ENCODE data around the gene DCPS.
"Not testable (repeated sequence)": the region's sequence is repeated elsewhere in the genome, so short reads cannot be mapped to it uniquely, and the experiment has no call there.

DCPS gene

DNA sequence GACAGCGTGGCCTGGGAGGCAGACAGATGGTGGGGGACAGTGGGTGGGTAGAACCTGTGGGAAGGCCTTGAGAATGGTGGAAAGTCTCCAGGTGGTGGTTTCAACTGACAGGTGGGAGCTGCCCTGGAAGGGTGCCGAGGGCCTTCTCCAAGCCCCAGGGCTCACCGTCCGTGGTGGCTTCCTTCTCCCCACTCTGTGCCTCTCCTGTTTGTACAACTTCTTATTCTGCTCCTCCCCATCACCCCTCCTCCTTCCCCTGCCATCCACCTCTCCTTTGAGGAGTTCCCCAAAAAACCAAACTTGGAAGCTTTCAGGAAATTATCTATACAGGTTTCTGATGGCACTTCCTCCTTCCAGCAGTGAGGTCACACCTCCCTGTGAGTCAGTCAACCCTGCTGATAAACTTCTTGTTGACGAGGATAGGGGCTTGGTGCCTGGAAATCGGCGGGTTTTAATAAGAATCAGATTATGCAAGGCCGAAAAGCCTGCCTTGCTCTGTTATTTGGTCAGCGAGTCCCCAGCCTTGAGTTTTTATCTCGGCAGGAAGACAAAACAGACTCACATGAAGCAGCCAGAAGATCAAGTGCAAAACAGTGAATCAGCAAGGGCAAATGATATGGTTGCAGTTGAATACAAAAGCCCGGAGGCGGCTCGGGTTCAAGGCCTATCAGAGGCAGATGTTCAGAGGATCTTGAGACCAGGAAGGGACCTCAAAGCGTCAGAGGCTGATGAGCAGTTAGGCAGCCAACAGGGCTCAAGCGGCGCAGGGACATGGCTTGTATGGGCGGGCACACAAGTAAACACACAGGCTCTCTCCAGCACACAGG lies 42.1 kb downstream of the DCPS start:
- DNase-seq, result no peak

DNA sequence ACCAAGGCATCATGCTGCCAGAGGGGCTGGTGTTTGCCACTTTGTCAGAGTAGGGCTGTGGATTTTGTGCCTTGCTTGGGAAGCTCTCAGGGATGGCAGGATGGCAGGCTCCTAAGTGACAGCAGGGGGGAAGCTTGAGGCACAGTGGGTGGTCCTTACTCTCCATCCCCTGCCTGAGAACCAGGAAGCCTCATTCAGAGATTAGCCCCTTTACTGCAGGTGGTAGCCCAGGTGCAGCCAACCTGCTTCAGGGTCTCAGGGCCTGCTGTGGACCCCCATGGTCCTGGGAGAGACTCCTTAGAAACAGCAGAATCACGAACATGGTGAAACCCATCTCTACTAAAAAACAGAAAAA lies 42.7 kb downstream of the DCPS start:
- DNase-seq, result no peak

DNA sequence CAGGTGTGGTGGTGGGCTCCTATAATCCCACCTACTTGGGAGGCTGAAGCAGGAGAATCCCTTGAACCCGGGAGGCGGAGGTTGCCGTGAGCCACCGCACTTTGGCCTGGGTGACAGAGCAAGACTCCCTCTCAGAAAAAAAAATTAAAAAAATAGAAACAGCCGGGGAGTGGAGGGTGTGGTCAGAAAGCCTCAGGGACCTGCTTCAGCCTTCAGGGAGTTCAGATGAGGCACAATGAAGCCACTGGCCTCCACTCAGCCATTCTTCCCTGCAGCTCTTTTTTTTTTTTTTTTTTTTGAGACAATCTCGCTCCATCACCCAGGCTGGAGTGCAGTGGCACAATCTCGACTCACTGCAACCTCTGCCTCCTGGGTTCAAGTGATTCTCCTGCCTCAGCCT lies 43.1 kb downstream of the DCPS start:
- not testable (repeated sequence) for DNase-seq

DNA sequence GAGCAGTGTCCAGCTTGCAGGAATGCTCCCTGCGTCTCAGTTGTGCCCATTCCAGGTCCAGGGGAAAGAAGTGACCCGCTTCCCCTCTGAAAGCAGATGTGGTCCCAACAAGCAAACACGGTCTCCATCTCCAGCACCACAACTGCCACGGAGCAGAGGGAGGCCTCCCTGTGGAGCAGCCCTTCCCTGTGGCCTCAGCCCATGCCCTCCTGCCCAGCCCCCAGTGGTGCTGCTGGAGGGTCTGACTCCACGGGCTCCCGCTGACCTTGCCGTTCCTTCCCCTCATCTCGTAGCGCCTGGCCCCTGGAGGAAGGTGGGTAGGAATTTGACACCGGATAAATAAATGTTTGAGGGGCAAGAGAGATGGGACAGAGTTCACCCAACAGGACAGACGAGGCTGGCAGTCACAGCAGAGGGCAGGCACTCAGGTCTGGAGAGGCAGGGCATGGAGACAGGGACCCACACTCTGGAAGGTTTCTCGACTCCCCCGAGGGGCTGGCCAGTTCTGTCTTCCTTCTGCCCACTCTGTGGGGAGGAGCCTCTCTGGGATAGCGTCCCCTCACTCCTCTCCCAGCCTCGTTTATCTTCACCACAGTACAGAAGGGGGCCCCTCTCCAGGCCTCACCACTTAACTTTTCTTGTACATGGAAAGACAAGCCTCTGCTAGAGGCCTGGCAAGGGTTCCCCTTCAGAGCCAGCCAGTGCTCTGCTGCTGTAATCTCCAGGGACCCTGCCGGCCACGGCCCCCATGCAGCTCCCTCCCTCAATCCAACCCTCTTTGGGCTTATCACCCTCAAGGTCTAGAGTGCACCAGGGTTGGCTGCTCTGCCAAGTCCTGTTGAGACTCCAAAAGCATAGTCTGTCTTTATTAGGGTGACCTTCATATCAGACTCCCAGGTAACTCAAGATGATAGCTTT lies 44.1 kb downstream of the DCPS start:
- no peak for DNase-seq

DNA sequence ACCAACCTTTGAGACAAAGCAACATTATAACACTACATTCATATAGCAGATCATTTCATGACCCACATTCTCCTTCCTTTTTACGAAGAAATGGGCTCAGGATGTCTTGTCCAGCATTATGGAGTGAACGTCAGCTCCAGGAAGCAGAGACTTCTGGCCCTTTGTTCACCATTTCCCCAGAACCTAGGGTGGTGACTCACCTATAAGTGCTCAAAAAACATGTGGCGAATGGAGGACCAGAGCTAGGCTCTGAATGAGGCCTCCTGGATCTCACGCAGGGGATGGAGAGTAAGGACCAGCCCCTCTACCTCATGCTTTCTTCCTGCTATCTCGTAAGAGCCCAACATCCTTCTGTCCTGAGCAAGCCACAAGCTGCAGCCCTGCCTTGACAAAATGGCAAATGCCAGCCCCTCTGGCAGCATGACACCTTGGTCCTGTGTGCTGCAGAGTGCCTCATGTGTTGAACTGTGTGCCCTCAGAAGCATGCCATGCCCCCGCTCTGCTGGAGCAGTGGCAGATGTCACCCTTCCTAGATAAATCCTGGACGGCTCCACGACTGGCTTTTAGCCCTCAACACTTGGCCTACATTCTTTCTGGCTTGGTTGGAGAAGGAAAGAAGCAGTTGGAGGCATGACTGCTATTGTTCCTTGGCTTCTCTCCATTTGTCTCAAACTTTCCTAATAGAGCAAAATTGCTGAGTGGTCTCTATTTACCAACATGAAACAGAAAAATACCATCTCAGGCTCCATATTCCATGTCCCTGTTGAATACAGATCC lies 45.1 kb downstream of the DCPS start:
- DNase-seq, result no peak

DNA sequence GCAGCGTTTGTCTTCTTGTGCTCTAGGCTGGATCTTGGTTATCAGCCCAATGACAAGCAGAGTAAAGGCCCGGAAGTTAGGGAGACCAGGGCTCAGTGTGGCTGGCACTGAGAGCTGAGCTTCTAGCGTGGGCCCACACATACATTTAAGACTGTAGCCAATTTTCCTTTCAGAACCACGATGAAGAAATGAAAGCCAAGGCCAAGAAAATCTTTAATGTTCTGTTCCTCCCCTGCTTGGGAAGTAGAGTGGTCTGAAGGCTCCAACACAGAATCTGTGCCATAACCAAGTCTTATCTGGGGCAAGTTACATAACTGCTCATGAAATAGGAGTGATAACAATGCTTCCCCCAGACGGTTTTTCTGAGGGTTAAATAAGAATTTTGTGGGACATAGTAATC lies 47.0 kb downstream of the DCPS start:
- no peak for DNase-seq

DNA sequence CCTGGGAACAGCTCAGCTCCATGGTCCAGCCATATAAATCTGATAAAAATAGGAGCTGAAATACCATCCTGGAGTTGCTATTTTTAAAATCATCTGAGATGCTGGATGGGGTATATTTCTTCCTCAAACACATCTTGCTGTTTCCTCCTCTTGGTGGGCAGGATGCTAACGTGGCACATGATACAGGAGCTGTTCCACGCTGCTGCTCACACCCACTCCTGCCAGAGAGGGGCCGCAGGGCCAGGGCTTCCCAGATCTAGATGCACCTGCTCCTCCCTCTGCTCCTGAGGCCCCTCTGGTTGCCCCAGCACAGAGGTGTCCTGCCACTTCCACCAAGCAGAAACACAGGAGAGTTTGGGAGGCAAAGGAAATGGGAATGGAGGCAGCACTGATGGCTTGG lies 48.3 kb downstream of the DCPS start:
- no peak for DNase-seq

DNA sequence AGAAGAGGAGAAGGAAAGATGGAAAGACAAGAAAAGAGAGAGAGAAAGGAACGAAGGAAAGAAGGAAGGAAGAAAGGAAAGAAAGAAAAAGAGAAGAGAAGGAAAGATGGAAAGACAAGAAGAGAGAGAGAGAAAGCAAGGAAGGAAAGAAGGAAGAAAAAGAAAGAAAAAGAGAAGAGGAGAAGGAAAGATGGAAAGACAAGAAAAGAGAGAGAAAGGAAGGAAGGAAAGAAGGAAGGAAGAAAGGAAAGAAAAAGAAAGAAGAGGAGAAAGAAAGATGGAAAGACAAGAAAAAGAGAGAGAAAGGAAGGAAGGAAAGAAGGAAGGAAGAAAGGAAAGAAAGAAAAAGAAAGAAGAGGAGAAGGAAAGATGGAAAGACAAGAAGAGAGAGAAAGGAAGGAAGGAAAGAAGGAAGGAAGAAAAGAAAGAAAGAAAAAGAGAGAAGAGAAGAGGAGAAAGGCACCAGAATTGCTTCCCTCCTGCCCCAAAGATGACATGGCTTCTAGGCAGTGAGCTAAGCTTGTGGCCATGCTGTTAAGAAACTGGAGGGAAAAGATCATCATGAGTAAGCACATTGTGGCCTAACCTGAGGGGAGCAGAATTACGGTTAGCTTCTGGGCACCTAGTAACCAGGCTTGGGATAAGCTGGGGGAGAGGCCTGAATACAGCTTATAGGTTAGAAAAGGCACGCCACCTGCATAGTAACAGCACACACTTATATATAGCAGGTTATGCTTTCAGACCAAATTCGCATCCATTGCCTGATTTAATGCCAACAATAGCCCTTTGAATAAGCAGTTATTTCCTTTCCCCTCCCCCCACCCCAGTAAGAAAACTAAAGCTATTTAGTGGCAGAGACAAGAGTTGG lies 49.3 kb downstream of the DCPS start:
- DNase-seq, result no peak

DNA sequence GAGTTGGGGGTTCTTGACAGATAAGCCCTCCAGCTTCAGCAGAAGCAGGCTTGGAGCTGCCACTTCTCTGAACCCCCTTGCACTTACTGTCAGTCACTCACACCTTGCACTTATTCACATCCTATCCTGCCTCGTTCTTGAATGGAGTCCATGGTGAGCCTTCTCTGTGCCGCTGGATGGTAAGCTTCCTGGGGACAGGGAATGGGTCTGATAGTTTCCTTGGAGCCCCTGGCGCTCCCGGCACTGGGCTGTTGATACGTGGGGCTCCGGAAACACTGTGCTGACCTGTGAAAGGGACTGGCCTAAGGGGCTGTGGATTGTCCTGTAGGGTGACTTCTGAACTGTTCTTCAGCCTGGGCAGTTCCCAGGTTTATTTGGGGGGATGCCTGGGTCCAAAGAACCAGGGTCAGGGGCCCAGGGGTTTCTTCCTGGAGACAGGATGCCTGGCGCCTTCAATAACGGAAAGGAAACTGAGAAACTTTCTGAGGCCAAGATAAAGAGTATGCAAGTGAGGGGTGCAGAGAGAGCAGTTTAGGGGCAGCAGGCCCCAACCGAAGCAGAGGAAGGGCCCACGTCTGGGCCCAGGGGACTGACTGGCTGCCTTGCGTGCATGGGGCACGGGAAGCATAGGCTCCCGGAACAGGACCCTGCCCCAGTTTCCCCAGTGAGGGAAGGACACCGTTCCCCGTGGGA lies 50.9 kb downstream of the DCPS start:
- DNase-seq, result no peak

DNA sequence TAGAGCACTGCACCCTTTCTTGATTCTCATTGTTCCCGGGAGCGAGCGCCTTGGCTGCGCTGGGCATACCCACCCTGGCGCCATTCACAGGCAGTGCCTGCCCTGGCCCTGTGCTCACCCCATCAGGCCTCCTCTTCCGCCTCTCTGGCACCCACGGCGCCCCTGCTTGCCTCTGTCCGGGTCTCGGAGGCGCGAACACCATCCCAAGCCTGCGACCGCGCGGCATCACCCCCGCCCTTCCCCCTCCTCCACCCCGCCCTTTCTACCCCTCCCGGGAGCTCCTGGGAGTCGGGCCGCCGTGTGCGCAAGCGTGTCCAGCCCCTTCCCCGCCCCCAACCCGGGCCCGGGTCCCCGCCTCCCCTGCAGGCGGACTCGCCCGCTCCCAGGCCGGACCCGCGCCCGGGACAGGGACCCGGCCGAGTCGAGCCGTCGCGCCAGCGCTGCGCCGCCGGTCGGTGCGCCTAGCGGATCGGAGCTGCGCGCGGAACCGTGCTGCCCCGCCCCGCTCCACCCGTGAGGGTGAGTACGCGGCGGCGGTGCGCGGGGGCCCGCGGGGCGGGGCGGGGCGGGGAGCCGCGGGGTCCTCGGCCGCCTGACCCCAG lies 51.6 kb downstream of the DCPS start, which contains the start of gene ST3GAL4:
ST3GAL4 (plus strand) TSS at position 363 of the 602 bp plus-strand sequence. CDS start 50,470 bp downstream, outside the sequence.
- DNase-seq, result peak; percentile 53

DNA sequence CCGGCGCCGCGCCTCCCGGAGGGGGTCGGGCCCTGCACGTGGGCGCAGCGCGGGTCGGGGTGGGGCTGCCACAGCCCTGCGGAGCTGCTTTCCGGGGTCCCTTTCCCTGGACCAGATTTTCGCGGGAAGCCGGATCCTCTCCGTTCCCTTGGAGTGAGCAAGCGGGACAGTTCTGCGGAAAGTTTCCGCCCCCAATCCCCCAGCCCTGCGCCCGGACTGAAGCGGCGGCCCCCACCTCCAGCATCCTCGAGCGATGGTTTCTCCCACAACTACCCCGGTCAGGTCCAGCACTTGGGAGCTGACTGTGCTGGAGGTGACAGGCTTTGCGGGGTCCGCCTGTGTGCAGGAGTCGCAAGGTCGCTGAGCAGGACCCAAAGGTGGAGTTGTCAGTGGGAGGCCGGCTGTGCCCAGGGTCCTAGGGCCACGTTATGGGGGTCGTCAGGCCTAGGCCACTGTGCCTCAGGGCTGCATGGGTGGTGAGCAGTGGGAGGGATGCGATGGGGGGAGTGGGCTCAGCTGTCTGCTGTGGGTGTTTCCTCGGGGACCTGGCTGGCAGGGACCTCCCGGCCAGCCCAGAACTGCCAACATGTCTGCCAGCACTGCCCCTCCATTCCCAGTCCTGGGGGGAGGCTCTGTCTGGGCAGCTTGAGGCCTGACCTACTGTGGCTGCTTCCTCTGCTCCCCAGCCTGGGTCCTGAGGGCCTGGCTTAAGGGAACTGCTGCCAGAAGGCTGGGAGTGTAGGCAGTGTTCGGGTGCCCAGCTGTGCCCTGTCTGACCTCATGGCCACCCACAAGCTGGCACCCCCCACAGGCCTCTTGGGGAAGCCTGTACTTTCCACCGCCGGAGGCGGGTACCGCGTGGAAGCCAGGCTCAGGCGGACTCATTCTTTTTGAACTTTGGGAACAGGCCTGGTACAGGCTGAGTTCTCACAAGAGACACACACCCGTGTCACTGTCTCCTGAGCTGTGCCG lies 52.4 kb downstream of the DCPS start:
- DNase-seq, result no peak

DNA sequence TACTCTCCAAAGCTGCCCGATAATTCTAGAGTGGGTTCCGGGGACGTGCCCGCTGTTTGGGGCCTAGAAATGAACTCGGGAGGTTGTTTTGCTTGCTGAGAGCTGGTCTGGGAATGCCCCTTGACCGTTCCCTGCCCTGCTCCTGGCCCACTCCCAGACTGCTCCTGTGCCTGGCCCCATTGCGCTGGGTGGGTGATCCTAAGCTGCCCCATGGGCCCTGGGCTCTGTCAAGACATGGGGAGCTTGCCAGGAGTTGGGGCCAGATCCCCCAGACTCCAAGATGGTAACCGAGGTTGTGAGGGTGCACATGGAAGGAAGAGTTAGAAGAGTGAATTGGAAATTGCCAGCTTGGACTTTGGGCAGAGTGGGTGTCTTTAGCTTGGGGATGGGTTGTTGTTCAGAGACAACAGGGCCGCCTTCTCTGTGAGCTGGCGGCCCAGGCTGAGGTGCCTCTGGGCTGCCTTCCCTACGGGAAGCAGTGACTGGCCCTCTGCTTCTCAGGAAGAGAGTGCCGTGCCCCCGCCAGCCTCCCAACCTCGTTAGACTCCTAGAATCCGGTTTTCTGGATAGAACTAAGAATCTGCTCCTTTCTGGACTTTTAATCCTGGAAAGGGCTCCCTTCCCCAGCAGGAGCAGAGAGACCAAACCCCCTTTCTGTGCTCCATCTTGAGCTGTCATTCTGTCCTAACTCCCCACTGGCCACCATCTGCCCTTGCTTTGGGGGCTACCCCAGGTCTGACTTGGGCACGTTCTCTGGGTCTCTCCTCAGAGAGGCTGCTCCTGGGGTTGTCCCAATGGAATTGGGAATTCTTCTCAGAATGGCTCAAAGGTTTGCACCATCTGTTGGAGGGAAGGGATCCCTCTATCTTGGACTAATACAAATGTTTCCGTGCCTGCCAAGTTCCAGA lies 53.4 kb downstream of the DCPS start:
- DNase-seq, result no peak

DNA sequence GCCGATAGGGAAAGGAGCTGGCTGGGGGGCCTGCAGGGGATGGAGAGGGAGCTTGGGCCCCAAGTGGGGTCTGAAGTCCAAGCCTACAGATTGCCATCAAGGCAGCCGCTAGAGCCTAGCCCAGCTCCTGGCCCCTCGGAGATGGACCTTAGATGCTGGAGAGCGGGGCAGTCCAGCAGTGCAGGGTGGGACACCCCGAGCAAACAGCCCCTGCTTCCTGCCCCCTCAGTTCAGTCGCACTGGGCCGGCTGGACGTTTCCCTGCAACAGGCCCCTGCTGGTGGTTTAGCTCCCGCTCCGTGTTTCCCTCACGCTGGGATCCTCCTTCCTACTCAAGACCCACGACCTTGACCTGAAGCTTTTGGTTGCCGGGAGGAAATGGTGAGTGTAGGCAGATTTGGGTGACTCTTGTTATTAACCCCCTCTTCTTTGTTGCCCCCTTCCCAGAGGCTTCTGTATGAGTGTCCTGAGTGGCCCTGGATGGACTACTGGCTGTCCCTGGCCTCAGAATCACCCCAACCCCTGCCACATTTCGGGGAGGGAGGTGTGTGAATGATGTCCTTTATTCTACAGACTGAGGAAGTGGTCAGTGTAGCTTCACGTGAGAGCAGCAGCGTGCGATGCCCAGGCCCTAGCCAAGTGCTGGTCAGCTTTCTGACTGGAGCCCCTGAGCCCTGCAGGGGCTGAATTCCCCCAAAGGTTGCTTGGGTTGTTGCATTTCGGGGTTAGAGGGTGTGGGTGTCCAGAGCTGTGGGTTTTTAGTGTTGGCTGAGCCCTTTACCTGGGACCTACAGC lies 54.3 kb downstream of the DCPS start:
- DNase-seq, result no peak

DNA sequence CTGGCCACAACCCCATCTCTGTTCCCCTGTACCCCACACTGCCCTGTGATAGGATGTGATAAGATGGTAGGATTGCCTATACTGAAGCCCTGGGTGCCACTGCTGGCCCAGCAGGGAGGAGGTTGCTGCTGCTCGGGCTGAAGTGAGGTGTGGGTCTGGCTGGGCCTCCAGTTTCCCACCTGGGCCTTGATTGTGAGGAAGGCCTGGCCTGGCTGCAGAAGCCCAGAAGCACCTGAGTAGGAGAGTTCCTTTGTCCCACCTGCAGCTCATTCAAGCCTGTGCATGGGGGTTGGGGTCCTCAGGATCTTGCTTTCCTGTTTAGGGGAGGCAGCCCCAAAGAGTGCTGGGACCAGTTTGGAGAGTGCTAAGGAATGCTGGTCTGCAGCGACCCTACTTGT lies 54.9 kb downstream of the DCPS start:
- no peak for DNase-seq

DNA sequence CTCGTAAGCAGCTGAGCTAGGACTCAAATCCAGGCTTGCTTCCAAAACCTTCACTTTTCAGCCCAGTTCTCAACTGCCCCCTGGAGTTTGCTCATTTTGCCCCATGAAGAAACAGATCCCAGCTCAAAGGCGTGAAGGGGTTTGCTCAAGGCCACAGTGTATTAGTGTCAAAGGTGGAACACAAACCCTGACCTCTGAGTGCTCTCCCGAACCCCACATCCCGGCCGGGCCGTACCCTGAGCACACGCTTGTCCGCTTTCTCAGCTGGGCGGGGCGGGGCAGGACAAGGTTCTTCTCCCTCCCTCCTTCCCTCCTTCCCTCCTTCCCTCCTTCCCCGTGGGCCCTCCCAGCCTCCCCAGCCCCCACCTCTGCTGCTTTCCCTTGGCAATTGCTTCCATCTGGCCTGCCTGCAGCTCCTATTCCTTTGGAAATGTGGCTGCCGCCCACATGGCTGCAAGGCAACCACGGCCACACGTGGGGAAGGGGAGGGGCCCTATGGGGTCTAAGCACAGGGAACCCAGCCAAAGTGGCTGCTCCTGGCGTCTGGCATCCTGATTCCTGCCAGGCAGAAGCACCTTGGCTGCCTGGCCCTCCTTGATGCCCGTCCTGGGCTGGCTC lies 55.7 kb downstream of the DCPS start:
- DNase-seq, result no peak

DNA sequence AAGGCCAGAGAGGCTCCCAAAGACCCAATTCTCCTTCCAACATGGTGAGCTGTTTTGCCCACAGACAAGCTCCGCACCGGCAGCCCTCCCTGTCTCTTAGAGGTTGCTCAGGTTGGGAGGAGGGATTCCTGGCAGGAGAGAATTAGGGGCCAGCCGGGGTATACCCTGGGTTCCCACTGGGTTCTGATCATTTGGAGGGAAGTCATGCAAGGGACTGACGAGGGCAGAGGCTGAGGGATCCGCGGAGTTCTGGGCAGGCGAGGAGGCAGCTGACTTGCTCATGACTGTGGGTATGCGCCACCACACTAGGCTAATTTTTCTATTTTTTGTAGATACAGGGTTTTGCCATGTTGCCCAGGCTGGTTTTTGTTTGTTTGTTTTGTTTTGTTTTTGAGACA lies 56.2 kb downstream of the DCPS start:
- DNase-seq, result no peak

DNA sequence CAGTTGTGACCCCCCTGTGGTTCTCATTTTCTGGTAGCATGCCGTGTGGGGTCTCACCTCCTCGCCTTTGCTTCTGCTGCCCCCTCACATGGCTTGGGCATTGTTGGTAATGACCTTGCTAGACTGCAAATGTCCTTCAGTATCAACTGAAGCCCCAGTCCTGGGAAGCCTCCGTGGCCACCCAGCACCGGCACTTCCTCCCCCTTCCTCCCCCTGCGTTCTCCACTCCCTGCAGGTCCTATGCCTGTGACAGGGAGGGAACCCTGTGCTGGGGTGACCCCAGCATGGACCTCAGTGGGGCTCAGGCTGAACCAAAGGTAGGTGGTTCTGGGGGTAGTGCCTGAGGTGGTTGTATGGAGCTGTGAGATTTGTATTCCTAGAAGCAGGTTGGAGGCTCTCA lies 57.5 kb downstream of the DCPS start:
- DNase-seq, result no peak
